ENCODE data around the gene SRSF1.
A peak's percentile ranks its signal among the peaks of the same experiment; 100 is the strongest.

SRSF1 gene

DNA sequence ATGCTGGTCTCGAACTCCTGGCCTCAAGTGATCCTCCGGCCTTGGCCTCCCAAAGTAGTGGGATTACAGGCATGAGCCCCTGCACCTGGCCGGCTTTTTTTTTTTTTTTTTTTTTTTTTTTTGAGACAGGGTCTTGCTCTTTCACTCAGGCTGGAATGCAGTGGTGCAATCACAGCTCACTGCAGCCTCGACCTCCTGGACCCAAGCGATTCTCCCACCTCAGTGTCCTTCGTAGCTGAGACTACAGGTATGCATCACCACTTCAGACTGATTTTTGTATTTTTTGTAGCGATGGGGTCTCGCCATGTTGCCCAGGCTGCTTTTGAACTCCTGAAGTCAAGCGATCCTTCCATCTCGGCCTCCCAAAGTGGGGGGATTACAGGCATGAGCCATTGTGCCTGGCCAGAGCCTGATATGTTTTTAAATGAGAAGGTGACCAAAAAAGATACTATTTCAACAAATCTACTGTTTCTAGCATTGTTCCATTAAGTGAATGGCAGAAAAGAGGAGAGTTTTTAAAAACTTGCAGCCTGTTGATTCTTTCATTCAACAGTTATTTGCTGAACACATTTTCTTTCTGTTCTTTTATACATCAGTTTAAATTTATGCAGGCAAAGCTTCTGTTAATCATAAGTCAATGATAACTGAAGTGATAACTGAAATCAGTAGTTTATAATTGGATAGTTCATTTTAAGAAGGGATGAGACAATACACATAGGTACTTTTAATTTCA lies 3.2 kb upstream of the SRSF1 start:
- DNase-seq = no peak

DNA sequence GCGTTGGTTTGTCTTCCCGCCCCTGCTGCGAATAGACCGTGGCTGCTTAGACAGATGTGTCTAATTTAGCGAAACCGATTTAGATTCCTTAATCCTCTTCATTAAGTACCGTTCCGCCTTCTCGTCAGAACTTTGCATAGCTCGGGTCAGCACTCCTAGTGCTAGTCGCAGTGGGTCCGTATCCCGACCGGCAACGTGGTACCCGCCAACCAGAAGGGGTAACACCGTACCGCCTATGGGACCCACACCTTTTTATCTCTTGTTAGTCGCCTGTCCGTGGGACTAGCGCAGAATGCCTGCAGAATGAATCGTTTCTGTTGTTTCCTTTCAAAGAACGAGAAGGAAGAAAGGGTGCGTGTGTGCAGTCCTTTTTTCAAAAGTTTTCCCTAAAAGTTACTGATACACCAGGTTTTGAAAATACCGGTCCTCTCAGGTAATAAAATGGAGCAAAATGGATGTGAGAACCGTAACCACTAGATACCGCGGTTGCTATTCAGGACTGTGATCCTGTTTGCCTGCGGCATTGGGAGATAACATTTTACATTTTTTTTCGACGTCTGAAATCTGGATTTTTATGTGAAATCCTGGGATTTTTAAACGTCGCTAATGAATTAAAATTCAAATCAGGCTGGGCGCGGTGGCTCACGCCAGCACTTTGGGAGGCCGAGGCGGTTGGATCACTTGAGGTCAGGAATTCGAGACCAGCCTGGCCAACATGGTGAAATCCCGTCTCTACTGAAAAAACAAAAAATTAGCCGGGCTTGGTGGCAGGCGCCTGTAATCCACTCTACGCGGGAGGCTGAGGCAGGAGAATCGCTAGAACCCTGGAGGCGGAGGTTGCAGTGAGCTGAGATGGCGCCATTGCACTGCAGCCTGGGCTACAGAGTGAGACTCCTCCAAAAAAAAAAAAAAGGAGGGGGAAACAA lies 998 bp upstream of the SRSF1 start:
- DNase-seq = no peak

GRCh38 chr17:58006560-58006923 lies 504 bp downstream of the SRSF1 start:
- peak; percentile 94 for DNase-seq

DNA sequence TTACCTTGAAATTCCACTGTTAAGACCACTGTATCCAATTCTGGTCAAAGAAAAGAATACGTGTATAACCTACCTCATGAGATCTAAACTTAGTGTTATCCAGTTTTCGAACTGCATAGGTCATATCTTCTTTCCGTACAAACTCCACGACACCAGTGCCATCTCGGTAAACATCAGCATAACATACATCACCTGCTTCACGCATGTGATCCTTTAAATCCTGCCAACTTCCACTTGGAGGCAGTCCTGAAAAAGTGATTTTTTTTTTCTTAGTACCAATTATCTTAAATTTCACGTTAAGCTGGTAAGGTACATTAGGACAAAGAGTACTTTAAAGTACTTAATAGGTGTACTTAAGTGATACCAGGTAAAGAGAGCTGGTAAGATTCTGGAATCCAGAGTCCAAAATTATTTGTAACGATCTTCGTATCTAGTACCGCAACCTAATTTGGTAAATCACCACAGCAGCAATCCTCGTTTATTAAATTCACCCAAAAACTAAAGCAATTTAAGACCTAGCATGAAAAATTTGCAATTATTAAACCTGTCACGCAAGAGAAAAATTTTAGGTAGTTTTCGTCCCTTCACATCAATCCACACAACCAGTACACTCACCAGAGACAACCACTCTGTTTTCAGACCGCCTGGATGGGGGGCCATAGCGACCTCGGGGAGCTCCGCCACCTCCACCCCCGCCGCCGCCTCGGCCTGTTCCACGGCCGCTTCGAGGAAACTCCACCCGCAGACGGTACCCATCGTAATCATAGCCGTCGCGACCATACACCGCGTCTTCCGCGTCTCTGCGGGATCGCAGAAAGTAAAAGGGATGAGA lies 1.1 kb downstream of the SRSF1 start:
- no peak for DNase-seq

DNA sequence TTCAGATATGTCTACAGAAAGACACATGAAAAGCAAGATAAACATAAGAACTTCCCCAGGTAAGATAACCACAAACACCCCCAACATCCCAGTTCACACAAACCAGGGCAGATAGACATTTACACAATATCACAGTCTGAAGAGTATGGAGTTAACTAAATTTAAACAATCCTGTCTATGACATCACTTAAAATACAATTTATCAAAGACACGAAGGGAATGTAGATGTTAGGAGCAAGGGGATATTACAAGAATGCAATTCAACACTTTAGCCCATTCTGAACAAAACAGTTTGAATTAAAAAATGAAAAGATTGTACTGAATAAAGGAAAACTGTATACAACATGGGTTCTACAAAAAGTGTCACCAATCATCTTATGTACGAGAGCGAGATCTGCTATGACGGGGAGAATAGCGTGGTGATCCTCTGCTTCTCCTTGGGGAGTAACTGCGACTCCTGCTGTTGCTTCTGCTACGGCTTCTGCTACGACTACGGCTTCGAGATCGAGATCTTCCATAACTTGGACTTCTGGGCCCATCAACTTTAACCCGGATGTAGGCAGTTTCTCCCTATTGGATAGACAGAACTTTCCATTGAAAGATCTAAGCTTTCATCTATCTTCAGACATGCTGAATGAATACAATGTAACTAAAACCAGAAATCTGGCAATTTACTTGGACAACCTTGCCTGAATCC lies 1.9 kb downstream of the SRSF1 start:
- no peak for DNase-seq

DNA sequence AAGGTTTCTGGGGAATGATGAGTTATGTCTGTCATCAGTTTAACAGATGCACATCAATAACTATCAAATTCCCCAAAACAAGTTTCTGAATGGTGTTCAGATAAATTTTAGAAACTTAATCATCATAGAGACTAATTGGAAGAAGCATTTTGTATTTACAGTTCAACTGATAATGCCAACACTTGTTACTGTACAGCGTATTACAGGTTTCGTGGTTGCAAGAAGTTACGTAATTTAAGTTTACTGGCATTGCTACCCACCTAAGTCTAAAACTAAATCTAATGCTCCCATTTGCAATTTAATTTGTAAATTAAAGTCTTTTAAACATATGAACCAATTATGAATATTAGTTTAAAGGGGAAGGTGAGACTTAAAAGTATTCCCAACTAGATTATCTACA lies 3.0 kb downstream of the SRSF1 start:
- no peak for DNase-seq

DNA sequence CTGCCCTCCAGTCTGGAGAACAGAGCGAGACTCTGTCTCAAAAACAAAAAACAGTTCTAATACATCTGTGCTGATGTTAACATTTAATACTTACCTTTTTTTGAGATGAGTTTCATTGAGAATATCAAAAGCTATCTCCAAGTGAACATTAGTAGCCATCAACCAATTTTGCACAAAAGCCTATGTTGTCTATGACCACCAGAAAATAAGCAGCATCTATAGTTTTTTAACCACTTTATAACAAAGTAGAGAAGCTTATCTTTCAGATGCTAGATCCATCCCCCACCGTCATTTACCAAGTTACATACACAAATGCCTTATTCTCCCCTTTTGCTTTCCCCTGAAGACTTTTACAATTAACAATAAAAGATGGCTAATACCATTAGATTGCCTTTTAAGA lies 4.1 kb downstream of the SRSF1 start:
- DNase-seq = no peak

DNA sequence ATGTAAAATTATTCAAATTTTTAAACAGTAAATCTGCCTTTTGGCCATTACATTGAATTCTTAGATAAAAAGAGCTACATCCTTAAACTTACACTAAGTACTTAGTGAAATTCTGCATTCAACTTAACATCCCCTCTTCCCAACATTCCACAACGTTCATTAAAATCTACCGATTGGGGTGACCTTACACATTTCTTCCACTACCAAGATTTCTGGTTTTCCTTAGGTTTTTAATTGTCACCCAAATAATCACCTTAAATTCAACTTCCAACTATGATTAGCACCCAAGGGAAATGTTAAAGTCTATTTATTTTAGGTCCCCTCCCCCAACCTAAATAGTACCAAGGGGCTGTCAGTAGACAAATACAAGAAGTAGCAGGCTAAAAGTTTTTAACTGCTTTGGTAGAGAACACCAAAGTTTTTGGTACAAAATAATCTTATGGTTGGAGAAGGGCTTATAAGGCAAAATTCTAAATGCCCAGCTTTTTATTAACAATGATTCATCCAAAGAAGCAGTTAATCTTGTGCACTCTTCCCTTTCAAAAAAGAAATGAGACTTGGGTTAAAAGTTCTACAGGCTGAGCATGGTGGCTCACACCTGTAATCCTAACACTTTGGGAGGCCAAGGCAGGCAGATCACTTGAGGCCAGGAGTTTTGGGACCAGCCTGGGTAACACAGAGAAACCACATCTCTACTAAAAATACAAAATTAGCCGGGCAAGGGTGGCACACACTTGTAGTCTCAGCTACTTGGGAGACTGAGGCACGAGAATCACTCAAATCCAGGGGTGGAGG lies 4.7 kb downstream of the SRSF1 start:
- DNase-seq = no peak

- no peak for DNase-seq
Observed at GRCh38 chr17:58001461-58002124, 5.5 kb downstream of the SRSF1 start.

DNA sequence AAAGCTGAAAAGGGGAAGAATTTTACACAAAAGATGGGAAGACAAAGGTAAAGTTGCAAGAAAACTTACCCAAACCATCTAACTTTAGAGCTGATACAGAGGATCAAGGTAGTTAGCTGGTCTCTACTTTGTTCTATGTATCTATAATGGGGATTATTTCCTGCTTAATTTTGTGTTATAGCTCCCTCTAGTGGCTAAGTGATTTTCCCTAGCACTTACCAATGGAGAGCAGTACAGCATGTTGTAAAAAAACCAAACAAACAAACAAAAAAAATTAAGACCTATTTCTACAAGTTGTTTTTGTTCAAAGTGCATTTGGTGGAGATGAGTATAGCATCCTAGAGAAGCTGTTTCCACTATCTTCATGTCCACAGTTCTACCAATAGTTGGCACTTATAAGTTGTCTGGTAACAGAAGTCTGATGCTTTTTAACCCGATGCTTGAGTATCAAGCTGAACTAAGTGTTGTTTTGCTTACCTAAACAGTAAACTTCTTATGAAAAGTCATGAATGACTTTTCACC lies 7.5 kb downstream of the SRSF1 start:
- peak; percentile 95 for DNase-seq

DNA sequence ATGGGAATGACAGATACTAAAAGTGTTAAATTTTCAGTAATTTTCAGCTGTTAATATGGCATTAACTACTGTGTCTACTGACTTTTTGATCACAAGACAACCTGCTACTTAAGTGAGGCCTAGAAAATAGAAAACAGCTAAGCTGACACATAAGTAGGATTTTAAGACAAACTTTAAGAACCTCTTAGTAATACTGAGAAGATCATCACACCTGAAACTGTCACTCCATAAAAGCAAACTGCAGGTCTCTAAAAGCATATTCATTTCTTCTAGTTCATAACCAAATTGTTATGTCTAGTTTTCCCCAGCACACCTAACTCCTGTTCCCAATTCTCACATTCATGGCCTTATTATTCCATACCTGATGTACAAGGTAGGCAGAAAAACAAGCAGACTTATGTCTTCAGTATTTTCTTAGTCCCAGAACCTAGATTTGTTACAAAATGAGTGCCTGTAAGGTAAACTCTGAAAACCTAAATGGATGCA lies 8.0 kb downstream of the SRSF1 start:
- DNase-seq = no peak

DNA sequence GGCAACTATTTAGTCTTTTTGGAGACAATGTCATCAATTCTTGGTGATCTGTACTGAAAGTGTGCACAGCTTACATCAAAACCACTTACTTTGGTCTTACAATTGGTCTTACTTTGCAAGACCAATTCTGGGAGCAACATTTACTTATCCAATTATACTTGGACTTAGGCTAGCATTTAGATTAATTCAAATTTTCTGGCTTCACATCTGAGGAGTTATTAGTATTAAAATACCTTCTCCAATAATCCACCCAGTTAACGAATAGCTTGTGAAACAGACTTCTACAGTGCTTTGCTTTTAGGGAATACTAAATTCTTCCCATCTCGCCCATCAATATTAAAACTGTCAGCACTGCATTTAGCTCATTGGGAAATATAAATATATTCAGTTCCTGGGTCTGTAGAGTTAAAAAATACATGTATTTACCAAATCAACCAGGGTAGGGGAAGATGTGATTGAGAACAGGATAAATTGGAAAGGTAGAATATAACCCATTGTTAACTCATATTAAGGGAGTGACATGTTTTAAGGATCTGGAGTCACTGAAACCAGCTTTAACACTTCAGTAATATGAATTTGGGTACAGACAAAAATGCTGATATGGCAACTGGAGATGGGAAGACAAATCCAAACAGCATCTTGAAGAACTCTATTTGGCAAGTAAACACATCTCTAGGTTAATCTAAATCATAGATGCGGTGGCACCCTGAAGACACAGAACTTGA lies 9.8 kb downstream of the SRSF1 start:
- no peak for DNase-seq

- DNase-seq = peak; percentile 88
Observed at GRCh38 chr17:57995076-57995956, 11.7 kb downstream of the SRSF1 start.

DNA sequence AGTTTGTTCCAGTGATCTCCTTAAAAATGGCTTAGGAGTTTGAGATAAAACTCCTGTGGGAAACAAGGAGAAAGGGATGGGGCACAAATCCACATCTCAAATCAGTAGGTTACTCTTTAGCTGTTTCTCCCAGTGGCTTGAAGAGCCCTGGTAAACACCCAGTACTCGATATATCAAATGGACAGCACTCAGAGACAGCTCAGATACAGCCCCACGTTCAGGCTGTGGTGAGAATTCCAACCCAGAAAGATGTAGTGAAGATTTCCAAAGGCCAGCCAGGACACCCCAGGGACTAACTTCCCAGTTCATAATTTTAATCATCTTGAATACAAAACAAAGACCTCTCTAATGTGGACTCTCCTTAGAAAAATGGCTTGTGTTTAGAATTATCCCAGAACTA lies 12.6 kb downstream of the SRSF1 start:
- no peak for DNase-seq

DNA sequence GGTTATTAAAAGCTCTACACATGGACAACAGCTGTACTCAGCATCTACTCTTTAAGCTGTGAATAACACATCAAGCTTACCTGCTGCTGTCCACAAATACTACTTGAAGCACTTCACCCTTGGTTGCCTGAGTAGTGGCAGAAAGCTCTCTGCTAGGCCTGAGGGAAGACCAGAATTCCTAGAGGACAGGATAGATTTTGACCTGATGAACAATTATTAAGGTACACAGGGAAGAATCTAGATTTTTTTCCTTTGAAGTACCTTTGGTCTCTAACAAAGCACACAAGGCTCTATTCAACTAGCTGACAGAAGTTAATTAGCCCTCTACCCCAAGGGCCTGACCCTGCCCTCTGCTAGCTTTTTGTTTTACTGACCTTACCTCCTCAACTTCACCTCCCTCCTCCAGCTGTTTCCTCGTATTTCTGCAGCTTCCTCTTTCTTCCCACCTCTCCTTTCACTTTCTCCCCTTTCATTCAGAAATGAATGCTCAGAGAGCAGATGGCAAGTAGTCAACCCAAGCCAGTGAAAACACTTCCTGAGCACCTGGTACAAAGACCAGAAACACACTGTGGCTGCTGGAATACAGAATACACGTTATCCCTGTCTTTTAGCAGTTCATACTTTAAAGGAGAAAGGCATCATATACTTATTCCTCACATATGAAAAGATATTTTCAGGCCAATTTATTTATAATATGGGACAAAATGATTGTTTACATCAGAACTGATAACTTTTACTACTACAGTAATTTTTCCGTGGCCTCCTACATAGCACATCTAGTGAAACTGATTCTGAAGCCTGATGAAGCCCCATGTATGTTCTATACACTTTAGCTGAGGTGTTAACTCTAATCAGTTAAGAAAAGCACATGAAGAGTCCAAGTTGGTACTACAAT lies 13.3 kb downstream of the SRSF1 start:
- no peak for DNase-seq

- no peak for DNase-seq
Observed at GRCh38 chr17:57991537-57991936, 15.5 kb downstream of the SRSF1 start.

DNA sequence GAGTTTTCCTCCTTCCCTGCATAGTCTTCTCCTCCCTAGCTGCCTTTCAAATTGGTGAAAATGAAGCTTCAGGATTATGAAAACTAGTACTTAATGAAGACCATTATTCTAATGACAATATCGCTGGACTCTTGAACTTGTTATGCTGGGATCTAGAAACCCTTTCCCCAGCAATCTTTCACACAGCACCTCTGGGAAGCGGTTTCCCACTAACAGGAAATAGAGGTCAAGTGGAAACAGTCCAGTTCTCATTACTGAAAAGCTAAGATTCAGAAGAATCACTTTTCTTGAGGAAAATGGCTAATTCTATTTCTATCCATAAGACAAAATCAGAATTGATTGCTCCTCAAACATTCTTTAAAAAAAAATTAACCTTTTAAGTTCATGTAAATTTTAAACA lies 17.0 kb downstream of the SRSF1 start:
- DNase-seq = no peak
